Ascending aorta (tissue), 2 donors: Measurements from ENCODE around the gene KIN. TPM values are rescaled to one million over a fixed set of nuclear protein-coding genes. Genes with fewer than 3 reads are reported as not detected.

ENCODE experiments used
- DNase-seq, 2 donors: peaks; one replicate each; pipeline ENCODE4 v3.0.0-alpha.2; 2019; ENCODE audit warnings: low spot score in 2 of 2
- H3K27ac ChIP-seq, 2 donors: fragments of 200-600 bp; sonication (generic); one replicate each; pipeline ENCODE4 v1.5.1; 2016 to 2017; ENCODE audit warnings: mild to moderate bottlenecking in 1 of 2
- H3K27me3 ChIP-seq: fragments of 200-600 bp; sonication (generic); one replicate; pipeline ENCODE4 v1.5.1; 2017
- H3K36me3 ChIP-seq, 2 donors: fragments of 200-600 bp; sonication (generic); one replicate each; pipeline ENCODE4 v1.5.1; 2016
- H3K4me1 ChIP-seq, 2 donors: fragments of 200-600 bp; sonication (generic); one replicate each; pipeline ENCODE4 v1.5.1; 2016 to 2017; ENCODE audit warnings: mild to moderate bottlenecking in 1 of 2
- H3K4me3 ChIP-seq, 2 donors: fragments of 200-600 bp; sonication (generic); one replicate each; pipeline ENCODE4 v1.5.1; 2016 to 2017; ENCODE audit warnings: mild to moderate bottlenecking in 1 of 2
- H3K9me3 ChIP-seq, 2 donors: fragments of 200-600 bp; sonication (generic); one replicate each; pipeline ENCODE4 v1.5.1; 2016
- intact Hi-C: fragments of 100-400 bp; cut with DNase I; formaldehyde crosslinking; loops from one replicate; pipeline ENCODE4 v1.15.1; 2023
- total RNA-seq: library from RNA; depleted of rRNA; stranded (reverse); fragments of >200 nt; gene quantifications from one replicate; pipeline ENCODE4 v1.1.0, GENCODE V29; 2016
- TF ChIP-seq, protein P1 (sequence below), 3 experiments: fragments of 200-600 bp in 2 of 3; fragments of 450-650 bp in 1 of 3; sonication (generic) in 2 of 3; IDR thresholded peaks; one replicate each; pipeline ENCODE4 v1.5.1; 2016 to 2019; ENCODE audit warnings: antibody characterized with exemption in 3 of 3, mild to moderate bottlenecking in 1 of 3, moderate library complexity in 1 of 3

The KIN gene
- total RNA-seq, 1 donor from 2014 or later = 8.1 TPM

GRCh38 chr10:7744307-7744706, 43.5 kb downstream of the KIN start:
- H3K27ac ChIP-seq = no peak overlapping the region

DNA sequence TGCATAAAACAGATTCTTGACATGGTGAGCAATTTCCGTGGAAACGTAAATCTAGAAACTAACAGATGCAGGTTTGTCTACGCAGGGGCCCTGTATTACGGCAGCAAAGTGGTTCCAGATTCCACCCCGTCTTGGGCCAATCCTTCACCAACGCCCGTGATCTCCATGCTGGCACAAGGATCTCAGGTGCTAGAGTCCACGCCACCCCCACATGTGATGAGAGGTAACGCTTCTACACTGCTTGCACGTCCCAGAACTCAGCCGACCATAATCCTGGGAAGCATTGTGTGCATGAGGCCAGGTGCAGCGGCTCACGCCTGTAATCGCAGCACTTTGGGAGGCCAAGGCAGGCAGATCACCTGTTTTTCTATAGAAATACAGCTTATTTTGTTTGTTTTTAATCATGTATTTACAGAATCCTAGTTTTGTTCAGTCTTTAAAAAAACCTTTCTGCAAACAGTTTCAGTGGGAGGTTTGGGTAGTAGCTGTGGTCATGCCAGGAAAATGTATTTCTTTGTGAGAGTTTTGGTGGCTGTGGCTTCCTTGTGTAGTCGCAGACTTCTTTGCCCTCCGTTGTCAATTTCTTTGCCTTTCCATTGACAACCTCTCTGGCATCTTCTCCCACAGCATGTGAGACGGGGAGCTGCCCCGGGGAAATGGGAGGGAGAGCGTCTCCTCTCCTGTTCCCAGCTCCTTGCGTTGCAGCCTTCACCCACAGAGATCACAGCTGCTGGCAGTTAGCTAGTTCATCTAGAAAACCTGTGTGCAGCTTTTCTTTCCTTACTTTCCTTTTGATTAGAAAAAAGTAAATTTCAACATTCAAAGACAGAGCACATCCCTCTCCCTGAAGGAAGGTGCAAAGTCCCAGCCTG, 49.0 kb downstream of the KIN start:
- Histone ChIP-seq H3K27ac (no peak overlapping the region), H3K9me3 (no peaks in the 10 kb centered on the region), H3K4me1 (no peaks in the 10 kb centered on the region), H3K27me3 (no peaks in the 10 kb centered on the region), H3K36me3 (no peaks in the 10 kb centered on the region), H3K4me3 (no peak overlapping the region)
- intact Hi-C loops = no loop called here
- TF ChIP-seq, protein P1, sequence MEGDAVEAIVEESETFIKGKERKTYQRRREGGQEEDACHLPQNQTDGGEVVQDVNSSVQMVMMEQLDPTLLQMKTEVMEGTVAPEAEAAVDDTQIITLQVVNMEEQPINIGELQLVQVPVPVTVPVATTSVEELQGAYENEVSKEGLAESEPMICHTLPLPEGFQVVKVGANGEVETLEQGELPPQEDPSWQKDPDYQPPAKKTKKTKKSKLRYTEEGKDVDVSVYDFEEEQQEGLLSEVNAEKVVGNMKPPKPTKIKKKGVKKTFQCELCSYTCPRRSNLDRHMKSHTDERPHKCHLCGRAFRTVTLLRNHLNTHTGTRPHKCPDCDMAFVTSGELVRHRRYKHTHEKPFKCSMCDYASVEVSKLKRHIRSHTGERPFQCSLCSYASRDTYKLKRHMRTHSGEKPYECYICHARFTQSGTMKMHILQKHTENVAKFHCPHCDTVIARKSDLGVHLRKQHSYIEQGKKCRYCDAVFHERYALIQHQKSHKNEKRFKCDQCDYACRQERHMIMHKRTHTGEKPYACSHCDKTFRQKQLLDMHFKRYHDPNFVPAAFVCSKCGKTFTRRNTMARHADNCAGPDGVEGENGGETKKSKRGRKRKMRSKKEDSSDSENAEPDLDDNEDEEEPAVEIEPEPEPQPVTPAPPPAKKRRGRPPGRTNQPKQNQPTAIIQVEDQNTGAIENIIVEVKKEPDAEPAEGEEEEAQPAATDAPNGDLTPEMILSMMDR (IDR thresholded peaks at IDR 0.05) = no peak
- no peak for DNase-seq

More at GRCh38 chr10:7744307-7744706, 43.5 kb downstream of the KIN start:
- no peaks in the 10 kb centered on the region for H3K27me3 ChIP-seq
- no peaks in the 10 kb centered on the region for H3K4me1 ChIP-seq
- DNase-seq = no peak
- no peak overlapping the region for H3K4me3 ChIP-seq
- TF ChIP-seq, protein P1 (IDR thresholded peaks at IDR 0.05) = no peak
- no peaks in the 10 kb centered on the region for H3K36me3 ChIP-seq
- intact Hi-C loops = no loop called here
- no peaks in the 10 kb centered on the region for H3K9me3 ChIP-seq

GRCh38 chr10:7734821-7735220, 53.0 kb downstream of the KIN start:
- no peaks in the 10 kb centered on the region for H3K36me3 ChIP-seq
- no peak for DNase-seq
- TF ChIP-seq, protein P1 (IDR thresholded peaks at IDR 0.05) = no peak
- H3K27ac ChIP-seq = no peak overlapping the region
- no peaks in the 10 kb centered on the region for H3K27me3 ChIP-seq
- intact Hi-C loops = no loop called here
- no peaks in the 10 kb centered on the region for H3K9me3 ChIP-seq
- no peak overlapping the region for H3K4me3 ChIP-seq
- no peaks in the 10 kb centered on the region for H3K4me1 ChIP-seq

GRCh38 chr10:7722927-7723529, 64.8 kb downstream of the KIN start:
- Histone ChIP-seq H3K27ac (no peak overlapping the region), H3K9me3 (no peaks in the 10 kb centered on the region), H3K4me3 (no peak overlapping the region), H3K4me1 (no peaks in the 10 kb centered on the region), H3K36me3 (no peaks in the 10 kb centered on the region), H3K27me3 (no peaks in the 10 kb centered on the region)
- no peak for DNase-seq
- TF ChIP-seq, protein P1 (IDR thresholded peaks at IDR 0.05) = no peak
- intact Hi-C loops = no loop called here

DNA sequence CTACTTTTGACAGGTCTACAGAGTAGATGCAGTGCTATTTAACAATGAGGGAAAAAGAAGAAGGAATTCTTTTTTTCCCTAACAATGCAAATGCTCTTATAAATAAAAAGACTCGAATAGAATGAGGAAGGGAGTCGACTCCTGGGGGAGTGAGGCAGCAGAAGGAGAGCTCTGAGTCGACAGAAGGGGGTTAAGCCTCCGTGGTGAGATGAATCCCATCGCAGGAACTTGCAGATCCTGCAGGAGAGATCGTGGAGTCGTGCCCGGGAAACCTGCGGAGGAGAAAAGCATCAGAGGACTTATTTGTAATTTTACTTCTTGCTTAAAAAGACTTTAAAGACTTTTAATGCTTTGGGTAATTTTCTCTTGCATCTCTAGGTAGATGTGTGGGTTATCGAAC, 67.3 kb downstream of the KIN start:
- intact Hi-C loops = no loop called here
- Histone ChIP-seq H3K9me3 (no peaks in the 10 kb centered on the region), H3K4me3 (no peak overlapping the region), H3K27me3 (no peaks in the 10 kb centered on the region), H3K36me3 (no peaks in the 10 kb centered on the region), H3K4me1 (no peaks in the 10 kb centered on the region), H3K27ac (no peak overlapping the region)
- DNase-seq = no peak
- TF ChIP-seq, protein P1 (IDR thresholded peaks at IDR 0.05) = no peak
